Activated CD8-positive, alpha-beta memory T cell treated with anti-CD3 and anti-CD28 coated beads for 4 hours (primary cell): ENCODE measurements around the gene MAST4.

Experiments
- DNase-seq, 2 donors: peaks; one replicate each; pipeline ENCODE4 v3.0.0-alpha.2; 2020; ENCODE audit warnings: low read depth in 2 of 2

The MAST4 gene

DNA sequence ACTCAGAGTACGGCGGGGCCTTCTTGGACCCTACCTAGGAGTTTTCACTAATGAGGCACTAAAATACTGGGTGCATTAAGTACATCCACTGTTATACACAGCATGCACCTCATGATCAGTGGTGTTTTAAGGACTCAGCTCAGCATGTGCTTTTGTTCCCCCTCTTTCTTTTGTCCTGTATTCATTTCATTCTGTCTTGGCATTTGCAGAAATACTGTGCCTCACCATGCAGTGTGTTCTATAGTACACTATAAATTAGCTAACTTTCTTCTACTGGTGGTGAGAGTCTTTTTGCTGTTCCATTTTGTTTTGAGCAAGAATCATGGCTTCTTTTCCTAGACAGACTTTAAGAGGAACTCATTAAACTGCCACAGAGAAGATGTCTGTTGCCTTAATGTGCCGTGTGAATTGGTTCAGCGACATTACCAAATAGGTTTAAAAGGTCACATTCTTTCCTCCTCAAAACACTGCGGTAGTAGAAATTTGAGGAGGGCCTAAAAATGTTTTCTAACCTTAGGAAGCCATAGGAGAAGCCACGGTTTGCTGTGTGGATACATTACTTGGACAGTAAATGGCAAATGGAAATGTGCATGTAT lies 276.6 kb downstream of the MAST4 start:
- no peak for DNase-seq

- DNase-seq, result no peak
These were observed 277.8 kb downstream of the MAST4 start for GRCh38 chr5:66874004-66874403.

- no peak for DNase-seq
These were observed 279.1 kb downstream of the MAST4 start for GRCh38 chr5:66875315-66875714.

- no peak for DNase-seq
These were observed 280.1 kb downstream of the MAST4 start for GRCh38 chr5:66876266-66876807.

DNA sequence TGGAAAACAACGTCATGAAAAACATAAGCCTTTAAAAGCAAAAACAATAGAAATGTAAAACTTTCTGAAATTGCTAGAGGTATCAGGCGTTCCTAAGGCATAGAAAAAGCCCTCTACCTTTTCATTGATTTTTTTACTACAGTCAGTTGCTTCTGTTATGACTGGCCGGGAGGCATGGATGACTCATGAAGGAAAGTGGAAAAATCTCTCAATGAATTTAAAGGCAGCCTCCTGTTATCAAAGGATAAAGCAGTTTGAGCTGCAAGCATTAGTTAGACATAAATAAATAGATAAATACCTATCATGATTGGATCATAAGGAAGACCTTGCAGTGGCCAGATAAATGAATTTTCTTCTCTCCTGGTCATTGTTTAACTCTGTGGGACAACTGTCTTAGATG lies 281.6 kb downstream of the MAST4 start:
- no peak for DNase-seq

- DNase-seq, result no peak
These were observed 284.2 kb downstream of the MAST4 start for GRCh38 chr5:66880401-66880800.

DNA sequence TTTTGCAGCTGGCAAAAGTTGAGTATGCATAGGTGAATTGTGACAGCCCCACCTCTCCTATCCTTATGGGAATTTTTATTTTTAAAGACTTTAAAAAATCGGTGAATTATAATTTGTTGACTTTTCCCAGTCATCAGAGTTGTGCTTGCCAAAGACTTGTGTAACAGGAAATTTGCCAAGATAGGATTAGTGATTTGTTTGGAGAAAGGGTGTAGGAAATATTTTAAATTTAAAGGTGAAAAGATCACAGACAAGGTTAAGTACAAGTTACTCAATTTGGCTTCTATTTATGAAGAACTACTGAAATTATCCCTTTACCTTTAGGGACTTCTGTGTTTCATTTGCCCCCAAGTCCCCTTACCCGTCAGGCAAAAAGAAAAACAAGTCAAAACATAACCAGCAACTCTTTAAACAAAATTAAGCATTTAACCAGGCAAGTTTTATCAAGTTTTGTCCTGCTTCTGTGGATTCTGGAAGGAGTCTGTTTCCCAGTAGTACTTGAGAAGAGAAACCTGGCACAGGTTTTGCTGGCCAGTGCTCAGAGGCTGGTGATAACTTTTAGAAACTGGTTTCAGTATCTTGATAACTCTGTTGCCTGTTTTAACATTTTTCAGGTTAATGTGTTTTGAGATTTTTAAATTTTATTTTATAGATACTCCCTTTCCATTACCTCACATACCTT lies 285.4 kb downstream of the MAST4 start:
- no peak for DNase-seq

GRCh38 chr5:66882606-66883227 lies 286.5 kb downstream of the MAST4 start:
- no peak for DNase-seq

DNA sequence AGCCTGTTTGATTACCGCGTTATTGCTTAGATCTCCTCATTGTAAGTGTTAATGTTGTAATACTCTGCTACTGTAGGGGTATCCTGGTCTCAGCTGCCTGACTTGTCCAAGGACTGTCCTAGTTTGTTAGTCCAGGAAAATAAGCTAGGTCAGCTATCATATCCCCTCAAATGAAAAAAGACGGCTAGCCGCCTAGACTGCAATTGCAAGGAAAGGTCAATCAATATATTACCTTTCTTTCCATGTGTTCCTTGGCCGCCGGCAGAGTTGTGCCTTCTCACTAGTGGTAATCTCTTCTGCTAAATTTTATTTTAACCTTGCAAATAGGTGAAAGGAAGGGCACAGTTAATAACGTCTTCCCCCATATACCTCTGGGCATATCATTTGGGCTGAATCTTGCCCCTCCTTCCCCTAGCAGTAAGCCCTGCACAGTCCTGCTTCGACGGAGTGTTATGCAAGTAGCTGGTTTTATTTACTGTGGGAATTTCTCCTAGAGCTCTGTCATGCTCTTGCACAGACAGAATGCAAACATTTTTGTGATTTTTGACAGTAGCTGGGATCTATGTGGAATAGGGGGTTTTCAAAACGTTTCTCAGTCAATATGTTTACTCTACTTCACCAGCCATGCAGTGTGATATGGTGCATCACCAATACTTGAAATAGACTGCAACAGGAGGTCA lies 288.5 kb downstream of the MAST4 start:
- DNase-seq, result no peak

DNA sequence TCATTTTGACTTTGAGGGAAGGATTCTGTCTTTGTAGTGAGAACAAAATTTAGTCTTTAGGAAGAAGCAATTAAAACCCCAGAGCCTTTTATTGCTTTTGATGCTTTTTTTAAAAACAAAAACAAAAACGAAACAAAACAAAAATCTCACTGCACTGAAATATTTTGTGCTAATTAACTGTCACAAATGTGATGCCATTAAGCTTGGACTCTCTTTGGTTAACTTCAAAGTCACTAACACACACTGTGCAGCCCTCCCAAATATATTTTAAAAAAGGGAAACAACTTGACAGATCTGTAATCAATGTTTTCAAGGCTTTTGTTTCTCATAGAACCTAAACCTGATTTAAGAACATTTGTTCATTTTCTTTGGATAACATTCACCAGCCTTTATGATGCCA lies 290.7 kb downstream of the MAST4 start:
- DNase-seq, result no peak

GRCh38 chr5:66888613-66889012 lies 292.4 kb downstream of the MAST4 start:
- no peak for DNase-seq

DNA sequence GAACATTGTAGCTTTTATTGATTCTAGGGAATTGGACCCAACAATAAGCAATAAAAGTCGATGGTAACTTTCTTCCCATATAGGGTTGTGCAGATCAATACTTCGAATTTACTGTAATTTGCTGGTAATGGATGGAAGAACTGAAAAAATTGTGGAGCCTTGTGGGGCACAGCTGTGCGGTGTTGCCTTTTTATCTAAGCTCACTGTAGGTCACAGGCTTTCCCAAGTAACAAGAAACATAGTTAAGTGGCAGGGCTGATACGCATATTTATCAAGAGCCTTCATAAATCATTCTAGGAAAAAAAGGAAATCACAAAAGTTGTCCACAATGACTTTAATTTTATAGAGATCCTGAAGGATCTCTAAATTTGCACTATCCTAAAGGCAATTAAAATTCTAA lies 292.9 kb downstream of the MAST4 start:
- DNase-seq, result no peak

DNA sequence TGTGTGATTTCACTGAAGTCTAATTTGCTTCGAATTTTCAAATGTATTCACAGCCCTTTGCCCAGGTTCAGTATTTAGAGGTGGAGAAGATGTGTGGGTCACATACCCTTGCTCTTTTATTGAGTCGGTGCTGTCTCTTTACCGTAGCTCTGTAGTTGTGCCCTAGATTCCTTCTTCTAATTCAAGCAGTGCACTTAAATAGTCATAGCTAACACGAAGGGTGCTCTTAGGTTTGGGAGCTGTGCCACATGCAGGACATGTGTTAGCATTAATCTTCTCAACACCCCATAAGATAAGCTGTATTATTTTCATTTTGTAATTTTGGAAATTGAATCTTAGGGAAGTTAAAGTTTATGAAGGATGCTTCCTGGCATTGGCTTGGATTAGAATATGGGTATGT lies 293.3 kb downstream of the MAST4 start:
- DNase-seq, result no peak

DNA sequence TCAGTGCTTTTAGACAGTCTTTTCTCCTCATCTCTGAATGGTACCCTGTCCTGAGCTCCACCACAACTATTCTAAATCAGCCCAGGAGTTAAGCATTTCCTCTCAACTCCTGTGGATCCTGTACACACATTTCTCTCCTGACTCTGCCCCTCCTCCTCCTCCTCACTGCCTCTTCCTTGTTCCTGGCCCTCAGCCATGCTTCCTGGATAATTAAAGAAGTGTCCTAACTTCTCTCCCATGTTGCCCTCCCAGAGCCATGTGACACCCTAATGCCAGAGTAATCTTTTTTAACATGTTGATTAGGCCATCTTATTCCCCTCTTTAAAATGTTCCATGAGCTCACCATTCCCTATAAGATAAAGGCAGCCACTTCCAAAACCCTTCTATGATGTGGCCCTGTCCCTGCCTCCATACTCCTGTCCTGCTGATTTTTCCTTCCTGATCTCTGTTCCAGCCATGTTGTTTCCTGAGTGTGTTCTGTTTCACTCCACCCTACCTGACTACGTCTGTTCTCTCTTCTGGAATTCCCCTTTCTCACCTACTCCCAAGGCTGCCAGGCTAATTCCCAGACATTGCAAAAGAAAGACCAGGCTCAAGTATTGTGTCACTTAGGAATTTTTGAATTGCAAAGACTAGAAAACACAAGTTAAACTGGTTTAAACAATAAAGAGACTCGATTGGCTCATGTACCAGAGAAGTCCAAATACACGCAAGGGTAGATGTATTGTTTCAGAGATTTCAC lies 295.2 kb downstream of the MAST4 start:
- no peak for DNase-seq

- DNase-seq, result no peak
These were observed 296.5 kb downstream of the MAST4 start for GRCh38 chr5:66892716-66893115.

- DNase-seq, result no peak
These were observed 298.5 kb downstream of the MAST4 start for GRCh38 chr5:66894480-66895240.

- no peak for DNase-seq
These were observed 300.0 kb downstream of the MAST4 start for GRCh38 chr5:66896171-66896570.

GRCh38 chr5:66897356-66897755 lies 301.2 kb downstream of the MAST4 start:
- DNase-seq, result no peak

- no peak for DNase-seq
These were observed 302.2 kb downstream of the MAST4 start for GRCh38 chr5:66898241-66898995.

GRCh38 chr5:66903218-66903617 lies 307.0 kb downstream of the MAST4 start:
- DNase-seq, result no peak
